Stimulated activated CD8-positive, alpha-beta memory T cell treated with anti-CD3 and anti-CD28 coated beads, Interleukin-4, amount 100 ng/mL, for 4 hours (primary cell): ENCODE data around the gene NCKAP5.

Experiments
- DNase-seq, 2 donors: peaks; one replicate each; pipeline ENCODE4 v3.0.0-alpha.2; 2020; ENCODE audit warnings: low read depth in 2 of 2, low spot score in 1 of 2

Gene NCKAP5

GRCh38 chr2:133568172-133568571 lies at the start of gene NCKAP5:
TSS of gene NCKAP5 (minus strand) at chr2:133568463. CDS start at chr2:133517526, 50,937 bp downstream.
- no peak for DNase-seq

DNA sequence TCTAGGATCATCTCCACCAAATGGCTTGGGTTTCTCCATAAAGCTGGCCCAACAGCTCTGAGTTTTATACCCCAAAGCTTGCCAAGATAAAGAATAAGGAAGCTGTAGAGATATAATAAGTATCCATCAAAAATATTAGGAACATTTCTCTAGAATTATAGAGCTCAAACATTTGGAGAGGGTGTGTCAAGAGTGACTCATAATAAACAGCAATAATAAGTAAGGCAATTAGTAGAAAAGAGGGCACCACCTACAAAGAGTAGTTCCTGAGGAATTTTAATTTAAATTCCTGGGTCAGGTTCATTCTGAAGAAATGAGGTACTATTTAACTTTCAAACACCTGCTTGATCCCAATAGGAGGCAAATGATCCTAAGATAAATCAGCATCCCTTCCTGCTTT lies 41.4 kb upstream of the NCKAP5 start:
- no peak for DNase-seq

GRCh38 chr2:133608291-133608690 lies 40.0 kb upstream of the NCKAP5 start:
- DNase-seq = no peak

- DNase-seq = no peak
Measured at GRCh38 chr2:133607679-133608078, 39.4 kb upstream of the NCKAP5 start.

GRCh38 chr2:133606616-133607015 lies 38.4 kb upstream of the NCKAP5 start:
- no peak for DNase-seq

- DNase-seq = no peak
Measured at GRCh38 chr2:133605766-133606137, 37.5 kb upstream of the NCKAP5 start.

DNA sequence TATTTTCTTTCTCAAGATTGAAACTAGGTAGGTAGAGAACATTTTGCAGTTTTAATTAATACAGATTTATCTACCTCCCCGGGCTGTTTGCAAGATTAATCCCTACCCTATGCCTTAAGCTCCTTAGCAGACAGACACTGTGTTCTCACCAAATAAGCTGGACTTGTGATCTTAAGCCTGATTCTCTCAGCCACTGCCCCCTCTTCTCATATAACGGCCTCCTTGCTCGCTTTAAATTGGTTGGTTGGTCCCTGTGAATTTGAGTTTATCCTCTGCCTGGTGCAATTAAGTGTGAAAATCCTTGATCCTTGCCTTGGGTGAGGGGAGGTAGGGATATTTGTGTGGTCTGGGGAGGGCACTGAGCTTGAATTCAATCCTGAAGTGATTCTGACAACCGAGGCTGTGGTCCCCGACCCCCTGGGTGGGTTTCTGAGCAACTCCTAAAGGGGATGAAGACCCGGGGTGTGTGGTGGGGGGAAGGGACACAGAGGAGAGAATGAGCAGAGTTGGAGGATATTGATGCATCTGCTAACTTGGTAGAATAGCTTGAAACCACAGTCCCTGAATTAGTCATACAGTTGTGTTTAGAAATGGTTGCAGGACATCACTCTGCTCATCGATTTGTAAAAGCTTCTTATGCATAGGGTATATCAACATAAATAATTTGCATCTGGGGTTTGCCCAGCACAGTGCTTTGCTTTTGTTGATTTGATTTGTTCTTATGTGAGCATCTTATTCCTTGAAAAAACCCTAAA lies 36.9 kb upstream of the NCKAP5 start:
- no peak for DNase-seq

DNA sequence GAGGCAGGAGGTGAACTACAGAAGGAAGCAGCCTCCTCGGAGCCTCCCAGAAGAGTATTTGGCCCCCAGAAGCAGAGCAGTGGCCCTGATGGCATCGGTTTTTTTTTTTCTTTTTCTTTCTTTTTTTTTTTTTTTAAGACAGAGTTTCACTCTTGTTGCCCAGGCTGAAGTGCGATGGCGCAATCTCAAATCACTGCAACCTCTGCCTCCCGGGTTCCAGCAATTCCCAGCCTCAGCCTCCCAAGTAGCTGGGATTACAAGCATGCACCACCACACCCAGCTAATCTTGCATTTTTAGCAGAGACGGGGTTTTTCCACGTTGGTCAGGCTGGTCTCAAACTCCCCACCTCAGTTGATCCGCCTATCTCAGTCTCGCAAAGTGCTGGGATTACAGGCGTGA lies 34.8 kb upstream of the NCKAP5 start:
- DNase-seq = no peak

GRCh38 chr2:133602538-133602937 lies 34.3 kb upstream of the NCKAP5 start:
- no peak for DNase-seq

- DNase-seq = no peak
Measured at GRCh38 chr2:133600266-133600928, 32.1 kb upstream of the NCKAP5 start.

- no peak for DNase-seq
Measured at GRCh38 chr2:133599811-133600210, 31.5 kb upstream of the NCKAP5 start.

DNA sequence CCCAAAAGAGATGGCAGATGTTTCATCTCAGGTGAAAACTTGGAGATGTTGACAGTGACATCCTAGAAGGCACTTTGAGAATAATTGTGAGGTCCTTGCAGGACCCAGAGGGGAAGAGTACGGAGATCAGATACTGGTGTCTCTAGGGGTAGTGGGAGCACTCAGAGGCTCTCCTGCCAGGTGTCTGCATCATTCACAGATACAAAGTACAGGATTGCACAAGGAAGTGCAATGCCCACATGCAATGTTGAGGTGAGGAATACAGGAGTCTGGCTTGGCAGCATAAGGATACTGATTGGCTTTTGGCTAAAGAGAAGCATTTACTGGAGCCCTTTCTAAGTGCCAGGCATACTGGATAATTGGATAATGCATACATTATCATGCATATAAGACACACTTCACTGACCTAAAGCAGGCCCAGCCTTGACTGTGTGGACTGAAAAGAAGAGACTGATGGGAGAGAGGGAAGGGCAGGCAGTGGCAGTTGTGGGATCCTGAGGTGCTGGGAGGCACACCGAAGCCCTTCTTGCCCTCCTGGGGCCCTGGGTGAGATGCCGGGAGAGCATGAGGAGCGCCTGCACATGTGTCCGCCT lies 31.0 kb upstream of the NCKAP5 start:
- no peak for DNase-seq

DNA sequence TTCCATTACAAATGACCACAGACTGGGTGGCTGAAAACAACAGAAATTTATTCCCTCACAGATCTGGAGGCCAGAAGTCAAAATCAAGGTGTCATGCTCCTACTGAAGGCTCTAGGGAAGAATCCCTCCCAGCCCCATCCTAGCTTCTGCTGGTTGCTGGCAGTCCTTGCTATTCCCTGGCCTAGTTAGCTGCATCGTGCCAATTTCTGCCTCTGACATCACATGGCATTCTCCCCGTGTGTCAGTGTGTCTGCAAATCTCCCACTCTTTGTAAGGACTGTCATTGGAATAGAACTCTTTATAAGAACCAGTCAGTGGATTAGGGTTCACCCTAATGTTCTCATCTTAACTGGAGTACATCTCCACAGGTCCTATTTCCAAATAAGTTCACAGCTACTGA lies 30.5 kb upstream of the NCKAP5 start:
- DNase-seq = no peak

- no peak for DNase-seq
Measured at GRCh38 chr2:133596701-133597393, 28.6 kb upstream of the NCKAP5 start.

DNA sequence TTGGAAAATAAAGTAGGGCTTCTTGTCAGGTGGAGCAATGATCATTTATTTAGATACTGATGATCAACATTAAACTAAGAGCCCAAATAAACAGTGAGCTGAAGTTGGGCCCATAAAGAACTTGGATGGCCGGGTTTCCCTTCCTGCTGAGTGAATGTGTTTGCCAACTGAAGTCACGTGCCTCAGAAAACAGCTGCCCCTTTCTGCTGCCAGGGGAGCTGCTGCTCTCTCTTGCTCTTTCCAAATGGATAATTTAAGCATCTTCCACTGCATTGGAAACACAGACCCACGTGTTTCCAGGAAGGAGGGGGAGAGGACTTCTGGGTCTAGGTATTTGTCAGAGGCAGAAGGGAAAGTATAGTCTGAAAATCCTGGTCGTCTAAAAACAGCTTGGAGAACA lies 22.9 kb upstream of the NCKAP5 start:
- DNase-seq = no peak

DNA sequence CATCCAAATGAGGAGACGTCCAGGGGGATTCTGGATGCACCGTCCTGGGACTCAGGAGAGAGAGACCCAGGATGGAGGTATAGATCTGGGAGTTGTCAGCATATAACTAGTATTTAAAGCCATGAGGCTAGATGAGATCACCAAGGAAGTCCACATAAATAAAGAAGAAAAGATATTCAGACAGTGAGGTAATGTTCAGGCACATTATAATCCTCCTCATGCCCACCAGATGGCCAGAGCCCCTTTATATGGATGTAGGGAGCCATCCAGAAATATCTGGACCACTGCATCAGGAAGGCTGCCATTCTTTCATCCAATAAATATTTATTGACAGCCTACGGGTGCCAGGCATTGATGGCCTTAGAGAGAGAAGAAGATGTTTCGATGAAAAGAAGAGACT lies 21.2 kb upstream of the NCKAP5 start:
- no peak for DNase-seq

DNA sequence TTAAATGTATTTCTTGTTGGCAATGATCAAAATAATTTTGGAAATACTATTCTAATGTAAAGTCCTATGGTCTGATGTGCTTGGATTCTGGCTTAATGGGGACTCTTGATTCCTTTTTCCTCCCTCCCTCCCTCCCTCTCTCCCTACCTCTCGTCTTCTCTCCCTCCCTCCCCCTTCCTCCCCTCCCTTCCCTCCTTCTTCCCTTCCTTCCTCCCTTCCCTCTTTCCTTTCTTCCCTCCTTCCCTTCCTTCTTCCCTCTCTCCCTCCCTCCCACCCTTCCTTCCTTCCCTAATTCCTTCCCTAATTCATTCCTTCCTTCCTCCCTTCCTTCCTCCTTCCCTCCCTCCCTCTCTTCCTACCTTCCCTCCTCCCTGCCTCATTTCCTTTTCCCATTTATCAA lies 19.9 kb upstream of the NCKAP5 start:
- DNase-seq = no peak

DNA sequence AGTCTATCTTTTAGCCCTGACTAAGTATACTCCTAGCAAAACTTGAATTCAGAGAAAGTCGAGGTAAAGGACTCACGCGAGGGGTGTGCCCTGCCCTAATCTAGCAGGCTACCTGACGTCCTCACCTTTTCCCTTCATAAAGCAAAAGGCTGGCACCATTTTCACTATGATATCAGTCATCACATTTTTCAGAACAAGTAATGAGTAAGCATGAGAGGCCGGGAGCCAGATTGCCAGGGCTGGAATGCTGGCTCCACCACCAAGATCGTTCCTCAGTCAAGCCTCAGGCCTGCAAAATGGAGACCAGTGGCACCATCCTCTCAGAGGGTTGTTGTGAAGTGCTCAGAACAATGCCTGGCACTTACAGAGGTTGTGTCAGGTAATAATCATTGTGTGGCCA lies 18.7 kb upstream of the NCKAP5 start:
- no peak for DNase-seq

- DNase-seq = no peak
Measured at GRCh38 chr2:133581010-133581760, 12.9 kb upstream of the NCKAP5 start.

DNA sequence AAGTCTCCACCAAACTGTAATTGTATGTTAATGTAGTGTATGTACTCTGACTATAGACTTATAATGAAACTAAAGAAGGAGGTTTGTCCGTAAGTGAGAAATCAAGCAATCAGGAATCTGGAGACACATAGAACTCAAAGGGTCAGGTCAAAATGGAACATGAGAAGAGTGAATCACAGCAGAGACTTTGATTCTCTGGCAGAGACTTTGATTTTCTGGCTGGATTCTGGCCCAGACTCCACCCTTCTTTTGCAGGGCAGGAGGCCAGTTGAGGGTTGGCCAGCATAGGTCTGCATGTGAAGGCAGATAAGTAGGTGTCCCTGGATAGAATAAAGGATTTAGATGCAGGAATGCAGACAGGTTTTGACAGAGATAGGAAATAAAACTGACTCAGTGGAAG lies 11.0 kb upstream of the NCKAP5 start:
- no peak for DNase-seq

GRCh38 chr2:133576714-133577113 lies 8.5 kb upstream of the NCKAP5 start:
- DNase-seq = no peak
